ENCODE measurements around the gene KMT2D. TPM values are rescaled to one million over a fixed set of nuclear protein-coding genes. Genes with fewer than 3 reads are reported as not detected.

Gene KMT2D
- total and polyA plus RNA-seq, 2 experiments from 2014 or later: 17.6 to 120 TPM

- Histone ChIP-seq H3K4me2 (no peak overlapping the region), H3K79me2 (replicated peaks; ENCODE audit: insufficient read depth) (no peaks in the 10 kb centered on the region), H2AFZ (no peak overlapping the region), H3F3A (replicated peaks; ENCODE audit: low read depth) (peaks cover 5% of the 10 kb centered on the region; the same call in 1 of the 2 replicates), H3K4me1 (ENCODE audit: insufficient read depth) (peaks cover 10% of the 10 kb centered on the region; the same call in 1 of the 2 replicates), H4K20me1 (replicated peaks; ENCODE audit: insufficient read depth) (no peaks in the 10 kb centered on the region), H3K27me3 (ENCODE audit: insufficient read depth) (peaks cover 7% of the 10 kb centered on the region), H3K9me2 (ENCODE audit: insufficient read depth) (no peaks in the 10 kb centered on the region), H3K27ac (ENCODE audit: low read depth) (no peak overlapping the region), H3K36me3 (ENCODE audit: insufficient read depth) (no peaks in the 10 kb centered on the region), H3K4me3 (no peak overlapping the region)
- Mint-ChIP-seq H3K4me1 (peaks cover 19% of the 10 kb centered on the region), H3K4me3 (no peak overlapping the region), H3K27me3 (ENCODE audit: insufficient read depth, low read depth, poor library complexity) (peaks cover 13% of the 10 kb centered on the region), H3K27ac (no peak overlapping the region), H3K36me3 (ENCODE audit: low read depth) (0 out of 3 replicates have a peak, but pooled peaks cover 4% of the 10 kb centered on the region), H3K9me3 (no peaks in the 10 kb centered on the region; the same call in 2 of the 3 replicates)
- DNase-seq (ENCODE audit: low spot score) (no peak), ATAC-seq (no peak)
- TF ChIP-seq CREB1 (CRISPR knock-in tag; IDR thresholded peaks at IDR 0.05; ENCODE audit: low read depth) (no peak), JUNB (IDR thresholded peaks at IDR 0.05; ENCODE audit: unreplicated experiment) (no peak), EZH2phosphoT487 (IDR thresholded peaks at IDR 0.05; ENCODE audit: unreplicated experiment) (no peak), STAT1 (IDR thresholded peaks at IDR 0.05; ENCODE audit: unreplicated experiment) (no peak), POLR2AphosphoS5 (IDR thresholded peaks at IDR 0.05; ENCODE audit: low read depth) (no peak), ZNF462 (CRISPR knock-in tag; IDR thresholded peaks at IDR 0.05) (no peak), CTCF (conservative IDR thresholded peaks at IDR 0.05; ENCODE audit: low read depth in 2 of 2) (no peak), NANOG (IDR thresholded peaks at IDR 0.05; ENCODE audit: borderline replicate concordance) (no peak)
- TF ChIP-seq, protein P1, sequence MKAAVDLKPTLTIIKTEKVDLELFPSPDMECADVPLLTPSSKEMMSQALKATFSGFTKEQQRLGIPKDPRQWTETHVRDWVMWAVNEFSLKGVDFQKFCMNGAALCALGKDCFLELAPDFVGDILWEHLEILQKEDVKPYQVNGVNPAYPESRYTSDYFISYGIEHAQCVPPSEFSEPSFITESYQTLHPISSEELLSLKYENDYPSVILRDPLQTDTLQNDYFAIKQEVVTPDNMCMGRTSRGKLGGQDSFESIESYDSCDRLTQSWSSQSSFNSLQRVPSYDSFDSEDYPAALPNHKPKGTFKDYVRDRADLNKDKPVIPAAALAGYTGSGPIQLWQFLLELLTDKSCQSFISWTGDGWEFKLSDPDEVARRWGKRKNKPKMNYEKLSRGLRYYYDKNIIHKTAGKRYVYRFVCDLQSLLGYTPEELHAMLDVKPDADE (IDR thresholded peaks at IDR 0.05): no peak
Measured at GRCh38 chr12:49066120-49066519, 5.5 kb upstream of the KMT2D start.

All from GM23338 (cell line).